ENCODE results near the gene SLC2A10.
A peak's percentile ranks its signal among the peaks of the same experiment; 100 is the strongest.

SLC2A10 gene

GRCh38 chr20:46720019-46720418, 10.6 kb downstream of the SLC2A10 start:
- Histone ChIP-seq H3K27me3 (replicated peaks) (no peaks in the 10 kb centered on the region), H3K27ac (no peak overlapping the region), H3K4me3 (ENCODE audit: low read depth, low read length) (no peak overlapping the region), H3K36me3 (replicated peaks) (no peaks in the 10 kb centered on the region)
- in situ Hi-C loops (cut with HindIII; ENCODE audit: low pct_ligation_motif_present, low sequenced_read_pairs), result no loop called here
- no peak for DNase-seq
- no peak for TF ChIP-seq CTCF (IDR thresholded peaks at IDR 0.05; ENCODE audit: low read depth, low read length, missing control alignments)

- Histone ChIP-seq H3K27me3 (replicated peaks) (no peaks in the 10 kb centered on the region), H3K36me3 (replicated peaks) (no peaks in the 10 kb centered on the region), H3K4me3 (ENCODE audit: low read depth, low read length) (no peak overlapping the region), H3K27ac (no peak overlapping the region)
- TF ChIP-seq CTCF (IDR thresholded peaks at IDR 0.05; ENCODE audit: low read depth, low read length, missing control alignments), result no peak
- DNase-seq, result peak; percentile 35
- in situ Hi-C loops (cut with HindIII; ENCODE audit: low pct_ligation_motif_present, low sequenced_read_pairs), result no loop called here
Measured at GRCh38 chr20:46720776-46721425, 11.5 kb downstream of the SLC2A10 start.

GRCh38 chr20:46721476-46721875, 12.0 kb downstream of the SLC2A10 start:
- no peak for DNase-seq
- no peaks in the 10 kb centered on the region for H3K36me3 ChIP-seq (replicated peaks)
- H3K27me3 ChIP-seq (replicated peaks), result no peaks in the 10 kb centered on the region
- no peak overlapping the region for H3K4me3 ChIP-seq (ENCODE audit: low read depth, low read length)
- no peak overlapping the region for H3K27ac ChIP-seq
- TF ChIP-seq CTCF (IDR thresholded peaks at IDR 0.05; ENCODE audit: low read depth, low read length, missing control alignments), result no peak
- in situ Hi-C loops (cut with HindIII; ENCODE audit: low pct_ligation_motif_present, low sequenced_read_pairs), result no loop called here

GRCh38 chr20:46722450-46722849, 13.0 kb downstream of the SLC2A10 start:
- no peak for TF ChIP-seq CTCF (IDR thresholded peaks at IDR 0.05; ENCODE audit: low read depth, low read length, missing control alignments)
- H3K36me3 ChIP-seq (replicated peaks), result no peaks in the 10 kb centered on the region
- in situ Hi-C loops (cut with HindIII; ENCODE audit: low pct_ligation_motif_present, low sequenced_read_pairs), result no loop called here

GRCh38 chr20:46723039-46723438, 13.6 kb downstream of the SLC2A10 start:
- Histone ChIP-seq H3K36me3 (replicated peaks) (no peaks in the 10 kb centered on the region), H3K27ac (no peak overlapping the region), H3K27me3 (replicated peaks) (no peaks in the 10 kb centered on the region), H3K4me3 (ENCODE audit: low read depth, low read length) (no peak overlapping the region)
- no peak for TF ChIP-seq CTCF (IDR thresholded peaks at IDR 0.05; ENCODE audit: low read depth, low read length, missing control alignments)
- no peak for DNase-seq
- in situ Hi-C loops (cut with HindIII; ENCODE audit: low pct_ligation_motif_present, low sequenced_read_pairs), result no loop called here

More at GRCh38 chr20:46722450-46722849, 13.0 kb downstream of the SLC2A10 start:
- Histone ChIP-seq H3K27ac (no peak overlapping the region), H3K27me3 (replicated peaks) (no peaks in the 10 kb centered on the region), H3K4me3 (ENCODE audit: low read depth, low read length) (no peak overlapping the region)
- no peak for DNase-seq
